Breast epithelium (tissue), 3 donors: Measurements from ENCODE around the gene ADAMTS2.

Experiments used
- POLR2A ChIP-seq: fragments of 450-650 bp; IDR thresholded peaks from one replicate; pipeline ENCODE4 v1.6.1; 2016; ENCODE audit warnings: antibody characterized with exemption, mild to moderate bottlenecking, moderate library complexity
- TF ChIP-seq, protein P1 (sequence below), 3 donors: fragments of 450-650 bp; IDR thresholded peaks; one replicate each; pipeline ENCODE4 v1.5.1; 2016 to 2017; ENCODE audit warnings: antibody characterized with exemption in 3 of 3, mild to moderate bottlenecking in 3 of 3, moderate library complexity in 3 of 3

DNA sequence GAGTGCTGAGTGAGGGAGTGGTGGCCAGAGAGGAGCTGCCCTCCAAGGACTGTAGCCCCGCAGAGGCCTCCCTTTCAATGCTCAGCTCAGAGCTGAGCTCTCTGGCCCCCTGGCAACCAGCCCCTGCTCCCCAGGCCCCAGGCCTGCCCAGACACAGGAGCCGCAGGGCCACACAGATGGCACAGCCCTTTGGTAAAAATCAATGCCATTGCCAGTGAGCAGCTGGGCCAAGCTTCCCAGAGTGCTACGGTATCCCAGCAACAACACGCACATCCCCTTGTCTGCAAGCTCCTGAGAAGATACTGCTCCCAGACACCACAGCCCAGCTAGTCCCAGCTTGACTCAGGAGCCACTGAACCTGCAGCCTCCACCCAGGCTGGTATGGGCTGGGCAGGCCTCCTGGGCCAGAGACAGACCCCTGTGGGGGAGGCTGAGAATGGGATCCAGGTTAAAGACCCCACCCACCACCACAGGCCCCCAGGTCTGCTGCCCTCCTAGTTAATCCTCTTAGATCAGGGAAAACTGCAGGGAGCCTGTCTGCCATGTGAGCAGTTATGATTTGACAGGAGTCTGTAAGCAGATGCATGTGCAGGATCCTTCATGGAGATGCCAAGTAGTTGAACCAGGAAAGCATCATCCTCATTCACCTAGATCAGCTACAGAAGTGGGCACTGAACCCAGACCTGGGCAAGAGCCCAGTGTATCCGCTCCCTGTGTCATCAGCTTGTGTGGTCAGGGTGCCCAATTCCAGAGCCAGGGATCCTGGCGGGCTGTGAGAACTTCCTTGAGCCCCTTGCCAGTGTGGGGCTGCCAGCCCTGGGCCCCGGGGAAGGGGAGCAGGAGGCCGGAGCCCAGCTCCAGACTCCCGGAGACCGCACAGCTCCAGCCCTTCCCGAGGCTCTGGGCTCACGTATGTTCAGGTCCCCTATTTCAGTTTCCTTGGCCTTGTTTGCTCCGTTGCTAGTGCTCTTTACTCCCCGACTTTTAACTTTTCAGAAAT is 26.7 kb upstream of the ADAMTS2 start:
- TF ChIP-seq, protein P1, sequence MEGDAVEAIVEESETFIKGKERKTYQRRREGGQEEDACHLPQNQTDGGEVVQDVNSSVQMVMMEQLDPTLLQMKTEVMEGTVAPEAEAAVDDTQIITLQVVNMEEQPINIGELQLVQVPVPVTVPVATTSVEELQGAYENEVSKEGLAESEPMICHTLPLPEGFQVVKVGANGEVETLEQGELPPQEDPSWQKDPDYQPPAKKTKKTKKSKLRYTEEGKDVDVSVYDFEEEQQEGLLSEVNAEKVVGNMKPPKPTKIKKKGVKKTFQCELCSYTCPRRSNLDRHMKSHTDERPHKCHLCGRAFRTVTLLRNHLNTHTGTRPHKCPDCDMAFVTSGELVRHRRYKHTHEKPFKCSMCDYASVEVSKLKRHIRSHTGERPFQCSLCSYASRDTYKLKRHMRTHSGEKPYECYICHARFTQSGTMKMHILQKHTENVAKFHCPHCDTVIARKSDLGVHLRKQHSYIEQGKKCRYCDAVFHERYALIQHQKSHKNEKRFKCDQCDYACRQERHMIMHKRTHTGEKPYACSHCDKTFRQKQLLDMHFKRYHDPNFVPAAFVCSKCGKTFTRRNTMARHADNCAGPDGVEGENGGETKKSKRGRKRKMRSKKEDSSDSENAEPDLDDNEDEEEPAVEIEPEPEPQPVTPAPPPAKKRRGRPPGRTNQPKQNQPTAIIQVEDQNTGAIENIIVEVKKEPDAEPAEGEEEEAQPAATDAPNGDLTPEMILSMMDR (IDR thresholded peaks at IDR 0.05): no peak
- TF ChIP-seq POLR2A: no peak
